Smooth muscle cell (in vitro differentiated cells): ENCODE data around the gene CBFA2T3. TPM values are rescaled to one million over a fixed set of nuclear protein-coding genes. Genes with fewer than 3 reads are reported as not detected.

Experiments
- DNase-seq: peaks from one replicate; lab custom pipeline; 2025; ENCODE audit not compliant: unreplicated experiment; lab: John Stamatoyannopoulos, UW
- H2AFZ ChIP-seq: fragments of 200-600 bp; sonication (generic); 2 replicates; pipeline ENCODE4 v1.6.0; 2016; ENCODE audit warnings: antibody characterized with exemption, low read depth, mild to moderate bottlenecking
- H3F3A ChIP-seq: fragments of 200-600 bp; sonication (generic); 2 replicates; pipeline ENCODE4 v1.6.0; 2017; ENCODE audit warnings: antibody characterized with exemption, low read depth
- H3K27ac ChIP-seq: fragments of 200-600 bp; sonication (generic); 2 replicates; pipeline ENCODE4 v1.5.1; 2016; ENCODE audit warnings: low read depth, mild to moderate bottlenecking
- H3K27me3 ChIP-seq: fragments of 200-600 bp; sonication (generic); 2 replicates; pipeline ENCODE4 v1.6.1; 2016; ENCODE audit warnings: low read depth, mild to moderate bottlenecking
- H3K36me3 ChIP-seq: fragments of 200-600 bp; sonication (generic); 2 replicates; pipeline ENCODE4 v1.5.1; 2016; ENCODE audit warnings: low read depth
- H3K4me1 ChIP-seq: fragments of 200-600 bp; sonication (generic); 2 replicates; pipeline ENCODE4 v1.5.1; 2016; ENCODE audit warnings: low read depth
- H3K4me2 ChIP-seq: fragments of 200-600 bp; sonication (generic); 2 replicates; pipeline ENCODE4 v1.6.0; 2016; ENCODE audit warnings: mild to moderate bottlenecking
- H3K4me3 ChIP-seq: fragments of 200-600 bp; sonication (generic); 2 replicates; pipeline ENCODE4 v1.5.1; 2016; ENCODE audit warnings: mild to moderate bottlenecking
- H3K79me2 ChIP-seq: fragments of 200-600 bp; sonication (generic); 2 replicates; pipeline ENCODE4 v1.6.0; 2016; ENCODE audit warnings: low read depth, mild to moderate bottlenecking
- H3K9ac ChIP-seq: fragments of 200-600 bp; sonication (generic); 2 replicates; pipeline ENCODE4 v1.6.0; 2016; ENCODE audit warnings: low read depth
- H3K9me3 ChIP-seq: fragments of 200-600 bp; sonication (generic); replicated peaks from 2 replicates; pipeline ENCODE4 v1.5.1; 2016; ENCODE audit warnings: low read depth
- H4K20me1 ChIP-seq: fragments of 200-600 bp; sonication (generic); 2 replicates; pipeline ENCODE4 v1.6.0; 2016; ENCODE audit warnings: low read depth
- WGBS: methylation state at CpG from one replicate; pipeline ENCODE4 v1.1.7; 2016; ENCODE audit warnings: low lambda C conversion rate; 5-methylcytosine and 5-hydroxymethylcytosine counted together
- polyA plus RNA-seq: library from polyadenylated mRNA; unstranded; fragments of >200 nt; fragmentation: Nextera tagmentation; extraction: Ambion mirVana; gene quantifications from 2 replicates; pipeline ENCODE4 v1.2.1, GENCODE V29; 2016
- total RNA-seq: library from RNA; depleted of rRNA; stranded (reverse); fragments of >200 nt; gene quantifications from 2 replicates; pipeline ENCODE4 v1.2.3, GENCODE V29; 2014
- TF ChIP-seq, protein P1 (sequence below): fragments of 200-600 bp; sonication (generic); IDR thresholded peaks from 2 replicates; pipeline ENCODE4 v1.5.1; 2017; ENCODE audit warnings: borderline replicate concordance, mild to moderate bottlenecking, antibody characterized with exemption; ENCODE audit not compliant: insufficient read depth, poor library complexity, severe bottlenecking

CBFA2T3 gene
- total and polyA plus RNA-seq, 2 experiments from 2014 or later = 0.25 TPM; not detected in 1

DNA sequence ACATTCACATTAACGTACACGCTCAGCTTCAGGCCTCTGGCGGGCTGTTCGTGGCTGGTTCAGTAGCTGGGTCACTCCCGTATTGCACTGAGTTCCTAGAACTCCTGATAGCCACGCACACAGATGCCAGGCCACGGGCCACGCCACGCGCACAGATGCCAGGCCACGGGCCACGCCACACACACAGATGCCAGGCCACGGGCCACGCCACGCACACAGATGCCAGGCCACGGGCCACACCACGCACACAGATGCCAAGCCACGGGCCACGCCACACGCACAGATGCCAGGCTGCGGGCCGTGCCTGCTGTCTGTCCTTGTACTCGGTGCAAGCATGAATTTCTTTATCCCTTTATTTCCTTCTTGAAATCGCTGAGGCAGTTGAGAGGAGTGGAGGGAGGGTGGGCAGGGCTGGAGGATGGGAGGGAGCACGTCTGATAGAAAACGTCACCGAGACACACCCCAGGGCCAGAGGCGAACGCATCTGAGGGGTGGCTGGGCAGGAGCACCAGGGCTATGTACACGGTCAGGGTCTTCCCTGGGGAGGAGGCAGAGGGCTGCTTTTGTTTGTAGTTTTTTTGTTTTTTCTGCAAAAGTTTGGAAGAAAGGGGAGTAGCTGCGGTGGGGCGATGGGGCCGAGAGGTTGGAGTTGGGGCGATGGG lies 101.9 kb downstream of the CBFA2T3 start:
- Histone ChIP-seq H4K20me1 (no peaks in the 10 kb centered on the region), H3K9ac (no peak overlapping the region), H3K4me1 (no peaks in the 10 kb centered on the region), H3K27ac (no peak overlapping the region), H3F3A (no peaks in the 10 kb centered on the region), H2AFZ (no peak overlapping the region), H3K9me3 (no peaks in the 10 kb centered on the region), H3K36me3 (no peaks in the 10 kb centered on the region), H3K4me3 (no peak overlapping the region), H3K27me3 (no peaks in the 10 kb centered on the region), H3K79me2 (no peaks in the 10 kb centered on the region), H3K4me2 (no peak overlapping the region)
- DNase-seq = no peak
- TF ChIP-seq, protein P1, sequence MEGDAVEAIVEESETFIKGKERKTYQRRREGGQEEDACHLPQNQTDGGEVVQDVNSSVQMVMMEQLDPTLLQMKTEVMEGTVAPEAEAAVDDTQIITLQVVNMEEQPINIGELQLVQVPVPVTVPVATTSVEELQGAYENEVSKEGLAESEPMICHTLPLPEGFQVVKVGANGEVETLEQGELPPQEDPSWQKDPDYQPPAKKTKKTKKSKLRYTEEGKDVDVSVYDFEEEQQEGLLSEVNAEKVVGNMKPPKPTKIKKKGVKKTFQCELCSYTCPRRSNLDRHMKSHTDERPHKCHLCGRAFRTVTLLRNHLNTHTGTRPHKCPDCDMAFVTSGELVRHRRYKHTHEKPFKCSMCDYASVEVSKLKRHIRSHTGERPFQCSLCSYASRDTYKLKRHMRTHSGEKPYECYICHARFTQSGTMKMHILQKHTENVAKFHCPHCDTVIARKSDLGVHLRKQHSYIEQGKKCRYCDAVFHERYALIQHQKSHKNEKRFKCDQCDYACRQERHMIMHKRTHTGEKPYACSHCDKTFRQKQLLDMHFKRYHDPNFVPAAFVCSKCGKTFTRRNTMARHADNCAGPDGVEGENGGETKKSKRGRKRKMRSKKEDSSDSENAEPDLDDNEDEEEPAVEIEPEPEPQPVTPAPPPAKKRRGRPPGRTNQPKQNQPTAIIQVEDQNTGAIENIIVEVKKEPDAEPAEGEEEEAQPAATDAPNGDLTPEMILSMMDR = no peak
- 95% methylated on average over 34 of the region's 34 CpGs for WGBS

DNA sequence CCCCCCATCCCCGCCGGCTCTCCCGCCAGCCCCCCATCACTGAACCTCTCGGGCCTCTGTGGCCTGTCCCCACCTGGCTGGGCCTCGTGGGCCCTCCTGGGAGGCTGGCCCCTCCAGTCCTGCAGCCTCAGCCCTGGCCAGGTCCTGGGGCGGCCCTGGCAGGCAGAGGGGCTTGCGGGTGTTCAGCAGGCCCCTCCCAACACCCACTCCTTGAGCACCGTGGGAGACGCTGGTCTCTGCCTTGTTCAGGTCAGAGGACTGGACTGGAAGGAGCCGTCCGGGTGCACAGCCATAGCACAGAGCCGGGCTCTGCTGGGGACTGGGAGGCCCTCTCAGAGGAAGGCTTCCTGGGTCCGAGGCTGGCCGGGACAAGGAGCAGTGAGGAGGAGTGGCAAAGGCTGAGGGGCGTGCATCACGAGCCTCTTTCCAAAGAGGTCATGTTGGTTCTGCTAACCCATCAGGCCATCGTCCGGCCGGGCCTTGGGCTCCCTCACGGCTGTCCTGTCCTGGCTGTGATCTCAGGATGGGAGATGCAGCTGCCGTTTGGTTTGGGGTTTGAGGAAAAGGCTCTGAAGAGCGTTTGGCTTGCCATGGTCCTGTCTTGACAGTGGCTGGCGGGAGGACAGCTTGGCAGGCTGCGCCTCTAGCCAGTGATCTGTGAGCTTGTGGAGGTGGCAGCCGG lies 104.2 kb downstream of the CBFA2T3 start:
- no peaks in the 10 kb centered on the region for H3K9me3 ChIP-seq
- no peaks in the 10 kb centered on the region for H3K79me2 ChIP-seq
- H3K27ac ChIP-seq = no peak overlapping the region
- H3K27me3 ChIP-seq = no peaks in the 10 kb centered on the region
- no peaks in the 10 kb centered on the region for H4K20me1 ChIP-seq
- H3K4me3 ChIP-seq = no peak overlapping the region
- no peak overlapping the region for H3K9ac ChIP-seq
- no peak overlapping the region for H2AFZ ChIP-seq
- no peaks in the 10 kb centered on the region for H3K36me3 ChIP-seq
- H3F3A ChIP-seq = no peaks in the 10 kb centered on the region
- TF ChIP-seq, protein P1 = no peak
- no peaks in the 10 kb centered on the region for H3K4me1 ChIP-seq
- DNase-seq = no peak
- 89% methylated on average over 23 of the region's 25 CpGs for WGBS
- no peak overlapping the region for H3K4me2 ChIP-seq

DNA sequence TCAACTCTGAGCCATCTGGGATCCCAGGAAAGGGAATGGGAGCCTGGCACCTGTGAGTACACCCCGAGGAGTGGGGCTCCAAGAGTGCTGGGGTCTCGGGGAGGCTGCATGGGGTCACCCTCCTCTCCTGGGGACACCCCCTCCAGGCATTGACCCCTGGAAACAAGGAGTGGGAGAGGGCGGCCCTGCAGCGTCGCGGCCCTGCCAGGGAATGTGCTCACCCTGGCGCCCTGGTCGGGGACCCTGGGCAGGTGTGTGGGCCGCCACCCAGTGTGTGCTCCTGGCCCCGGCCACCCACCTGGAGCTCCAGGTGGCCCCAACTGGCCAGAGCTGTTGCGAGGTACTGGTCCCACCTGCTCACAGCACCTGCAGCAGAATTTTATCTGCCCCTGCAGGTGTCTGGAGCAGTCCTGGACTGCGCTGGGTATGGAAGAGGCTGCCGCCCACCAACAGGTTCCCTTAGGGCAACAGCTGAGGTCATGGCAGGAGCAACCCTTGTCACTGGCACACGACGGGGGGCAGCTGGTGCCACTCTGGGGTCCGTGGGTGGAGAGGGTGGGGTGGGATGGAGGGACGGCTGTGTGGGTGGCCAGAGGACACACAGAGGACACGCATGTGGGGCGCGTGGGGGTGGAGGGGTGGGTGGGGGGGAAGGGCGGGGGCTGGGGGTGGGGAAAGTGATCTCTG lies 105.1 kb downstream of the CBFA2T3 start:
- TF ChIP-seq, protein P1 = no peak
- Histone ChIP-seq H3K79me2 (no peaks in the 10 kb centered on the region), H4K20me1 (no peaks in the 10 kb centered on the region), H3K27ac (no peak overlapping the region), H3K4me1 (no peaks in the 10 kb centered on the region), H3K9me3 (no peaks in the 10 kb centered on the region), H2AFZ (no peak overlapping the region), H3F3A (no peaks in the 10 kb centered on the region), H3K4me2 (no peak overlapping the region), H3K27me3 (no peaks in the 10 kb centered on the region), H3K36me3 (no peaks in the 10 kb centered on the region), H3K4me3 (no peak overlapping the region), H3K9ac (no peak overlapping the region)
- WGBS = 88% methylated on average over 17 of the region's 21 CpGs
- no peak for DNase-seq
